HG03175 (cell line): ENCODE data around the gene NUDT12.

Source experiments
- ATAC-seq: cut with Tn5 transposase; IDR thresholded peaks from one replicate; pipeline ENCODE4 v1.9.1; 2021; ENCODE audit warnings: mild to moderate bottlenecking, moderate library complexity; ENCODE audit not compliant: unreplicated experiment

NUDT12 gene

GRCh38 chr5:103562453-103563157 lies at the start of gene NUDT12:
NUDT12 (minus strand) TSS chr5:103562789; CDS start chr5:103560248, 2,541 bp downstream.
- ATAC-seq: peak; percentile 86

- no peak for ATAC-seq
These were observed 44.8 kb upstream of the NUDT12 start for GRCh38 chr5:103607346-103607745.

GRCh38 chr5:103605277-103605676 lies 42.7 kb upstream of the NUDT12 start:
- no peak for ATAC-seq

GRCh38 chr5:103602438-103602837 lies 39.8 kb upstream of the NUDT12 start:
- no peak for ATAC-seq

GRCh38 chr5:103601314-103601713 lies 38.7 kb upstream of the NUDT12 start:
- ATAC-seq: no peak

- no peak for ATAC-seq
These were observed 37.5 kb upstream of the NUDT12 start for GRCh38 chr5:103600086-103600485.

GRCh38 chr5:103598997-103599566 lies 36.5 kb upstream of the NUDT12 start:
- ATAC-seq: no peak

GRCh38 chr5:103590221-103590620 lies 27.6 kb upstream of the NUDT12 start:
- no peak for ATAC-seq

- no peak for ATAC-seq
These were observed 27.2 kb upstream of the NUDT12 start for GRCh38 chr5:103589776-103590175.

GRCh38 chr5:103589357-103589756 lies 26.8 kb upstream of the NUDT12 start:
- ATAC-seq: no peak

GRCh38 chr5:103587185-103587748 lies 24.7 kb upstream of the NUDT12 start:
- no peak for ATAC-seq

GRCh38 chr5:103582364-103582763 lies 19.8 kb upstream of the NUDT12 start:
- ATAC-seq: no peak

- no peak for ATAC-seq
These were observed 10.8 kb upstream of the NUDT12 start for GRCh38 chr5:103573411-103573810.

- no peak for ATAC-seq
These were observed 9.9 kb upstream of the NUDT12 start for GRCh38 chr5:103572454-103572853.

GRCh38 chr5:103571730-103572129 lies 9.1 kb upstream of the NUDT12 start:
- no peak for ATAC-seq

GRCh38 chr5:103569313-103570060 lies 6.9 kb upstream of the NUDT12 start:
- ATAC-seq: no peak

GRCh38 chr5:103565719-103566118 lies 3.1 kb upstream of the NUDT12 start:
- ATAC-seq: no peak

- ATAC-seq: peak; percentile 50
These were observed 720 bp downstream of the NUDT12 start for GRCh38 chr5:103561685-103562452.

GRCh38 chr5:103560826-103561225 lies 1.8 kb downstream of the NUDT12 start:
- no peak for ATAC-seq

- no peak for ATAC-seq
These were observed 15.7 kb downstream of the NUDT12 start for GRCh38 chr5:103546858-103547257.

GRCh38 chr5:103542441-103542840 lies 20.1 kb downstream of the NUDT12 start:
- no peak for ATAC-seq
